Neural progenitor cell (in vitro differentiated cells): ENCODE results near the gene TPST2. TPM values are rescaled to one million over a fixed set of nuclear protein-coding genes. Genes with fewer than 3 reads are reported as not detected.

ENCODE experiments used
- DNase-seq: peaks from one replicate; pipeline ENCODE4 v3.0.0-alpha.2; 2016; ENCODE audit warnings: low spot score
- H2AFZ ChIP-seq: fragments of 200-600 bp; sonication (generic); replicated peaks from 2 replicates; pipeline ENCODE4 v1.6.1; 2016; ENCODE audit warnings: antibody characterized with exemption
- H3F3A ChIP-seq: fragments of 200-600 bp; sonication (generic); 2 replicates; pipeline ENCODE4 v1.6.1; 2016; ENCODE audit warnings: antibody characterized with exemption, low read depth
- H3K27ac ChIP-seq: fragments of 200-600 bp; sonication (generic); 2 replicates; pipeline ENCODE4 v1.5.1; 2016; ENCODE audit warnings: mild to moderate bottlenecking
- H3K27me3 ChIP-seq: fragments of 200-600 bp; sonication (generic); 2 replicates; pipeline ENCODE4 v1.6.1; 2016; ENCODE audit warnings: mild to moderate bottlenecking, moderate library complexity
- H3K36me3 ChIP-seq: fragments of 200-600 bp; sonication (generic); 2 replicates; pipeline ENCODE4 v1.5.1; 2016
- H3K4me1 ChIP-seq: fragments of 200-600 bp; sonication (generic); 2 replicates; pipeline ENCODE4 v1.6.1; 2016; ENCODE audit warnings: mixed run types
- H3K4me2 ChIP-seq: fragments of 200-600 bp; sonication (generic); 2 replicates; pipeline ENCODE4 v1.6.1; 2016
- H3K4me3 ChIP-seq: fragments of 200-600 bp; sonication (generic); 2 replicates; pipeline ENCODE4 v1.5.1; 2016
- H3K79me2 ChIP-seq: fragments of 200-600 bp; sonication (generic); 2 replicates; pipeline ENCODE4 v1.6.1; 2016; ENCODE audit warnings: low read depth
- H3K9ac ChIP-seq: fragments of 200-600 bp; sonication (generic); 2 replicates; pipeline ENCODE4 v1.6.1; 2016
- H3K9me3 ChIP-seq: fragments of 200-600 bp; sonication (generic); 2 replicates; pipeline ENCODE4 v1.5.1; 2016; ENCODE audit warnings: low read depth
- H4K20me1 ChIP-seq: fragments of 200-600 bp; sonication (generic); 2 replicates; pipeline ENCODE4 v1.6.1; 2016; ENCODE audit warnings: low read depth
- H3K27ac Mint-ChIP-seq: 3 replicates; pipeline ENCODE4 v1.8.0; 2021; ENCODE audit warnings: mixed read lengths
- H3K27me3 Mint-ChIP-seq: 2 replicates; pipeline ENCODE4 v1.8.0; 2022; ENCODE audit warnings: low read depth, mild to moderate bottlenecking, inconsistent platforms, moderate library complexity, mixed read lengths; ENCODE audit not compliant: insufficient read depth
- H3K36me3 Mint-ChIP-seq: 3 replicates; pipeline ENCODE4 v1.8.0; 2021; ENCODE audit warnings: mixed read lengths
- H3K4me1 Mint-ChIP-seq: 3 replicates; pipeline ENCODE4 v1.8.0; 2021; ENCODE audit warnings: mixed read lengths
- H3K4me3 Mint-ChIP-seq: 3 replicates; pipeline ENCODE4 v1.8.0; 2021; ENCODE audit warnings: mild to moderate bottlenecking, moderate library complexity, mixed read lengths
- H3K9me3 Mint-ChIP-seq: 3 replicates; pipeline ENCODE4 v1.8.0; 2020; ENCODE audit warnings: mixed read lengths
- CTCF ChIP-seq: fragments of 200-600 bp; sonication (generic); IDR thresholded peaks from 2 replicates; pipeline ENCODE4 v1.5.1; 2017; ENCODE audit warnings: antibody characterized with exemption, mild to moderate bottlenecking
- EZH2 ChIP-seq: fragments of 200-600 bp; sonication (generic); IDR thresholded peaks from 2 replicates; pipeline ENCODE4 v1.6.1; 2017; ENCODE audit warnings: antibody characterized with exemption, mild to moderate bottlenecking, moderate library complexity
- EZH2phosphoT487 ChIP-seq: fragments of 200-600 bp; sonication (generic); IDR thresholded peaks from 2 replicates; pipeline ENCODE4 v1.6.1; 2017; ENCODE audit warnings: antibody characterized with exemption
- total RNA-seq: library from RNA; depleted of rRNA; stranded (reverse); fragments of >200 nt; gene quantifications from 2 replicates; pipeline ENCODE4 v1.2.3, GENCODE V29; 2015; ENCODE audit warnings: low replicate concordance

The TPST2 gene
- total RNA-seq, 1 donor from 2014 or later: 31.7 TPM

- Mint-ChIP-seq H3K27ac (no peak overlapping the region), H3K4me1 (peaks cover 30% of the 10 kb centered on the region), H3K36me3 (no peaks in the 10 kb centered on the region), H3K27me3 (peaks cover 11% of the 10 kb centered on the region), H3K9me3 (no peaks in the 10 kb centered on the region), H3K4me3 (no peak overlapping the region)
- no peak overlapping the region for H2AFZ ChIP-seq
- no peak overlapping the region for H3K27ac ChIP-seq
- DNase-seq: no peak
- H3K4me1 ChIP-seq: peaks cover 25% of the 10 kb centered on the region
- H4K20me1 ChIP-seq: no peaks in the 10 kb centered on the region
- no peak overlapping the region for H3K9ac ChIP-seq
- H3K4me2 ChIP-seq: peak overlapping the region; percentile 60
- H3F3A ChIP-seq: peaks cover 16% of the 10 kb centered on the region
- H3K9me3 ChIP-seq: no peaks in the 10 kb centered on the region
- no peaks in the 10 kb centered on the region for H3K79me2 ChIP-seq
- H3K36me3 ChIP-seq: no peaks in the 10 kb centered on the region
- TF ChIP-seq EZH2phosphoT487 (no peak), EZH2 (no peak), CTCF (no peak)
- H3K27me3 ChIP-seq: peaks cover 22% of the 10 kb centered on the region
- H3K4me3 ChIP-seq: no peak overlapping the region
Measured at GRCh38 chr22:26609287-26609686, 19.4 kb upstream of the TPST2 start.

GRCh38 chr22:26608129-26608528 lies 18.2 kb upstream of the TPST2 start:
- H3K4me3 ChIP-seq: no peak overlapping the region

GRCh38 chr22:26606611-26607010 lies 16.7 kb upstream of the TPST2 start:
- Histone ChIP-seq H2AFZ (no peak overlapping the region), H3K9me3 (no peaks in the 10 kb centered on the region), H3K27me3 (no peaks in the 10 kb centered on the region), H3F3A (peaks cover 16% of the 10 kb centered on the region), H3K36me3 (no peaks in the 10 kb centered on the region), H4K20me1 (no peaks in the 10 kb centered on the region), H3K27ac (no peak overlapping the region), H3K79me2 (no peaks in the 10 kb centered on the region), H3K4me1 (peaks cover 19% of the 10 kb centered on the region), H3K9ac (no peak overlapping the region), H3K4me2 (no peak overlapping the region), H3K4me3 (no peak overlapping the region)
- TF ChIP-seq CTCF (no peak), EZH2 (no peak), EZH2phosphoT487 (no peak)
- no peaks in the 10 kb centered on the region for H3K36me3 Mint-ChIP-seq
- DNase-seq: no peak
- H3K27ac Mint-ChIP-seq: no peak overlapping the region
- no peaks in the 10 kb centered on the region for H3K9me3 Mint-ChIP-seq
- peaks cover 9% of the 10 kb centered on the region for H3K27me3 Mint-ChIP-seq
- H3K4me1 Mint-ChIP-seq: peaks cover 12% of the 10 kb centered on the region
- H3K4me3 Mint-ChIP-seq: no peak overlapping the region

More at GRCh38 chr22:26608129-26608528, 18.2 kb upstream of the TPST2 start:
- no peaks in the 10 kb centered on the region for H3K9me3 ChIP-seq
- H2AFZ ChIP-seq: no peak overlapping the region
- peaks cover 16% of the 10 kb centered on the region for H3F3A ChIP-seq
- TF ChIP-seq EZH2 (no peak), CTCF (no peak), EZH2phosphoT487 (peak; percentile 37)
- H3K36me3 Mint-ChIP-seq: no peaks in the 10 kb centered on the region
- peak overlapping the region; percentile 60 for H3K4me2 ChIP-seq
- no peak overlapping the region for H3K4me3 Mint-ChIP-seq
- peak overlapping the region; percentile 67 for H3K27ac Mint-ChIP-seq
- peaks cover 8% of the 10 kb centered on the region for H3K27me3 Mint-ChIP-seq
- H4K20me1 ChIP-seq: no peaks in the 10 kb centered on the region
- H3K9me3 Mint-ChIP-seq: no peaks in the 10 kb centered on the region
- peaks cover 19% of the 10 kb centered on the region for H3K4me1 ChIP-seq
- H3K27me3 ChIP-seq: peaks cover 10% of the 10 kb centered on the region
- no peaks in the 10 kb centered on the region for H3K36me3 ChIP-seq
- DNase-seq: peak; percentile 45
- no peaks in the 10 kb centered on the region for H3K79me2 ChIP-seq
- no peak overlapping the region for H3K27ac ChIP-seq
- no peak overlapping the region for H3K9ac ChIP-seq
- peaks cover 18% of the 10 kb centered on the region for H3K4me1 Mint-ChIP-seq
